HCT116 (cell line): ENCODE measurements around the gene LAMC3. TPM values are rescaled to one million over a fixed set of nuclear protein-coding genes. Genes with fewer than 3 reads are reported as not detected.

ENCODE experiments used
- ATAC-seq: fragments of 200-7000 bp; cut with Tn5 transposase; 2 replicates; pipeline ENCODE4 v1.9.1; 2020; ENCODE audit warnings: mild to moderate bottlenecking, moderate library complexity
- BruUV-seq: library from RNA; stranded (reverse); fragments of 400-500 nt; replicated peaks from 2 replicates; lab custom pipeline; 2021; lab: Mats Ljungman, UMichigan
- CTCF ChIA-PET: fragments of 300-600 bp; sonication (Branson Sonifier 250); formaldehyde crosslinking; loops from one replicate; lab custom pipeline; 2021; ENCODE audit warnings: antibody characterized with exemption; lab: Charles Lee
- POLR2A ChIA-PET: fragments of 300-600, 350-600 bp; sonication (Branson Sonifier 250); formaldehyde crosslinking; loops from one replicate; lab custom pipeline; 2021; ENCODE audit warnings: antibody characterized with exemption; lab: Charles Lee
- RAD21 ChIA-PET, 2 experiments: fragments of 300-600 bp; sonication (Branson Sonifier 250); formaldehyde crosslinking; loops; one replicate each; lab custom pipeline; 2023; ENCODE audit warnings: low total read pairs in 2 of 2; ENCODE audit not compliant: uncharacterized antibody in 2 of 2, unreplicated experiment in 2 of 2, low non-redundant PET in 1 of 2; lab: Charles Lee
- DNase-seq: peaks from one replicate; pipeline ENCODE4 v3.0.0-alpha.2; 2010; ENCODE audit warnings: low read depth, low spot score
- H2AFZ ChIP-seq: fragments of 200-600 bp; shearing (Covaris generic), sonication (generic); 2 replicates; pipeline ENCODE4 v1.6.1; 2017; ENCODE audit warnings: low read depth, mixed run types, mixed read lengths, antibody characterized with exemption, low read length; ENCODE audit not compliant: poor library complexity, severe bottlenecking
- H3K27ac ChIP-seq: 2 replicates; pipeline ENCODE4 v1.5.1; 2012; ENCODE audit warnings: low read depth, low read length
- H3K27me3 ChIP-seq: fragments of 200-600 bp; sonication (generic); 2 replicates; pipeline ENCODE4 v1.6.1; 2016; ENCODE audit warnings: mixed run types, low read length, mixed read lengths; ENCODE audit not compliant: insufficient read depth
- H3K36me3 ChIP-seq, 2 experiments: fragments of 200-500 bp in 1 of 2; fragments of 200-600 bp in 1 of 2; sonication (Bioruptor generic) in 1 of 2; sonication (generic) in 1 of 2; 2 replicates each; pipeline versions ENCODE4 v1.5.1 to v1.6.1; 2014 to 2016; ENCODE audit warnings: low read length in 2 of 2, inconsistent platforms in 1 of 2, mixed read lengths in 1 of 2, mixed run types in 1 of 2; ENCODE audit not compliant: insufficient read depth in 2 of 2, control insufficient read depth in 1 of 2
- H3K4me1 ChIP-seq, 2 experiments: fragments of 200-600 bp in 1 of 2; sonication (generic) in 1 of 2; 2 replicates each; pipeline versions ENCODE4 v1.5.1 to v1.6.1; 2012 to 2017; ENCODE audit warnings: low read length in 2 of 2, inconsistent platforms in 1 of 2, mild to moderate bottlenecking in 1 of 2, mixed read lengths in 1 of 2, mixed run types in 1 of 2, moderate library complexity in 1 of 2; ENCODE audit not compliant: insufficient read depth in 2 of 2, control insufficient read depth in 1 of 2
- H3K4me2 ChIP-seq: fragments of 200-600 bp; sonication (generic); 2 replicates; pipeline ENCODE4 v1.6.1; 2017; ENCODE audit warnings: mixed run types, low read length, mixed read lengths
- H3K4me3 ChIP-seq, 2 experiments: fragments of 200-600 bp in 1 of 2; sonication (generic) in 1 of 2; replicated peaks in 1 of 2; 2 replicates each; pipeline ENCODE4 v1.5.1; 2011 to 2016; ENCODE audit warnings: low read length in 2 of 2, control low read depth in 1 of 2, low read depth in 1 of 2, mild to moderate bottlenecking in 1 of 2, mixed read lengths in 1 of 2, mixed run types in 1 of 2
- H3K79me2 ChIP-seq: fragments of 200-600 bp; sonication (generic); 2 replicates; pipeline ENCODE4 v1.6.1; 2017; ENCODE audit warnings: mild to moderate bottlenecking, mixed run types, low read length, moderate library complexity, mixed read lengths; ENCODE audit not compliant: insufficient read depth
- H3K9ac ChIP-seq: fragments of 200-600 bp; sonication (generic); 2 replicates; pipeline ENCODE4 v1.6.1; 2016; ENCODE audit warnings: low read length, mixed read lengths
- H3K9me2 ChIP-seq: fragments of 200-600 bp; sonication (generic), shearing (Covaris generic); 2 replicates; pipeline ENCODE4 v1.6.1; 2017; ENCODE audit warnings: mixed run types, mild to moderate bottlenecking, moderate library complexity; ENCODE audit not compliant: insufficient read depth
- H3K9me3 ChIP-seq, 2 experiments: fragments of 200-500 bp in 1 of 2; fragments of 200-600 bp in 1 of 2; sonication (Bioruptor generic) in 1 of 2; sonication (generic) in 1 of 2; 2 replicates each; pipeline ENCODE4 v1.6.1; 2014 to 2017; ENCODE audit warnings: low read length in 2 of 2, mixed read lengths in 2 of 2, inconsistent platforms in 1 of 2, low read depth in 1 of 2, mild to moderate bottlenecking in 1 of 2, mixed run types in 1 of 2, moderate library complexity in 1 of 2; ENCODE audit not compliant: control insufficient read depth in 1 of 2, insufficient read depth in 1 of 2
- H4K20me1 ChIP-seq: fragments of 200-600 bp; sonication (generic), shearing (Covaris generic); 2 replicates; pipeline ENCODE4 v1.6.1; 2017; ENCODE audit warnings: mixed run types, mild to moderate bottlenecking, moderate library complexity; ENCODE audit not compliant: insufficient read depth
- ATF3 ChIP-seq: IDR thresholded peaks from 2 replicates; pipeline ENCODE4 v1.6.1; 2012
- CBX3 ChIP-seq: IDR thresholded peaks from 2 replicates; pipeline ENCODE4 v1.6.1; 2012; ENCODE audit warnings: low read depth
- CEBPB ChIP-seq: IDR thresholded peaks from 2 replicates; pipeline ENCODE4 v1.6.1; 2012; ENCODE audit warnings: low read depth
- EGR1 ChIP-seq: IDR thresholded peaks from 2 replicates; pipeline ENCODE4 v1.6.1; 2012; ENCODE audit warnings: low read depth
- ELF1 ChIP-seq: IDR thresholded peaks from 2 replicates; pipeline ENCODE4 v1.6.1; 2012; ENCODE audit warnings: low read depth, borderline replicate concordance
- EZH2 ChIP-seq: fragments of 200-600 bp; sonication (generic); IDR thresholded peaks from 2 replicates; pipeline ENCODE4 v1.6.1; 2017; ENCODE audit warnings: antibody characterized with exemption, mixed run types
- EZH2phosphoT487 ChIP-seq: fragments of 200-600 bp; IDR thresholded peaks from 2 replicates; pipeline ENCODE4 v1.6.1; 2018; ENCODE audit warnings: antibody characterized with exemption, borderline replicate concordance
- FOSL1 ChIP-seq: IDR thresholded peaks from 2 replicates; pipeline ENCODE4 v1.6.1; 2012; ENCODE audit warnings: low read depth
- JUND ChIP-seq: IDR thresholded peaks from 2 replicates; pipeline ENCODE4 v1.6.1; 2012
- POLR2A ChIP-seq: IDR thresholded peaks from 2 replicates; pipeline ENCODE4 v1.7.0; 2011; ENCODE audit warnings: borderline replicate concordance; ENCODE audit not compliant: insufficient read depth, insufficient read length; ENCODE audit errors: extremely low read depth
- POLR2AphosphoS5 ChIP-seq: IDR thresholded peaks from 2 replicates; pipeline ENCODE4 v1.6.1; 2011; ENCODE audit warnings: mild to moderate bottlenecking, low read depth, low read length, moderate library complexity
- RAD21 ChIP-seq: IDR thresholded peaks from 2 replicates; pipeline ENCODE4 v1.6.1; 2012; ENCODE audit warnings: low read depth, mild to moderate bottlenecking
- SIN3A ChIP-seq: IDR thresholded peaks from 2 replicates; pipeline ENCODE4 v1.6.1; 2012; ENCODE audit warnings: low read depth
- SP1 ChIP-seq: IDR thresholded peaks from 2 replicates; pipeline ENCODE4 v1.6.1; 2012; ENCODE audit warnings: low read depth
- SRF ChIP-seq: IDR thresholded peaks from 2 replicates; pipeline ENCODE4 v1.6.1; 2012; ENCODE audit warnings: low read depth
- TCF7L2 ChIP-seq: IDR thresholded peaks from 2 replicates; pipeline ENCODE4 v1.7.0; 2011; ENCODE audit warnings: borderline replicate concordance, inconsistent platforms; ENCODE audit not compliant: insufficient read depth, insufficient read length; ENCODE audit errors: extremely low read depth
- ZBTB33 ChIP-seq: IDR thresholded peaks from 2 replicates; pipeline ENCODE4 v1.6.1; 2011; ENCODE audit warnings: mild to moderate bottlenecking, low read length, moderate library complexity; ENCODE audit not compliant: insufficient replicate concordance; ENCODE audit errors: extremely low read depth
- ZNF274 ChIP-seq: fragments of 200-500 bp; sonication (Bioruptor generic); IDR thresholded peaks from 2 replicates; pipeline ENCODE4 v1.6.1; 2014; ENCODE audit warnings: mild to moderate bottlenecking, low read depth, low read length, inconsistent platforms
- intact Hi-C: fragments of 100-400 bp; cut with micrococcal nuclease; formaldehyde crosslinking; loops from 2 replicates; pipeline ENCODE4 v1.10.0; 2022
- total RNA-seq: library from RNA; stranded (reverse); gene quantifications from one replicate; pipeline ENCODE4 v1.2.1, GENCODE V29; 2021; ENCODE audit not compliant: unreplicated experiment

LAMC3 gene
- total RNA-seq, 1 experiment from 2014 or later: 7.7 TPM

- Histone ChIP-seq H3K27me3 (peaks cover 3% of the 10 kb centered on the region; the same call in 1 of the 2 replicates), H3K27ac (no peak overlapping the region), H3K4me3 (no peak overlapping the region), H3K4me1 (no peaks in the 10 kb centered on the region), H3K36me3 (no peaks in the 10 kb centered on the region), H3K9me2 (no peaks in the 10 kb centered on the region), H3K9ac (no peak overlapping the region), H3K4me2 (no peak overlapping the region), H4K20me1 (no peaks in the 10 kb centered on the region), H2AFZ (no peak overlapping the region), H3K79me2 (no peaks in the 10 kb centered on the region), H3K9me3 (no peaks in the 10 kb centered on the region)
- intact Hi-C loops: no loop called here
- ChIA-PET POLR2A (no interaction called here), CTCF (interaction anchor here (1.0 kb wide), 1 partner anchor 24 kb away, joined by 3 read pairs; no protein-coding TSS in a partner anchor), RAD21 (no interaction called here)
- ATAC-seq (no peak), DNase-seq (no peak)
- no TSS peak for BruUV-seq
- no peak for TF ChIP-seq ZNF274
- no peak for TF ChIP-seq POLR2AphosphoS5
These were observed 35.2 kb upstream of the LAMC3 start for GRCh38 chr9:130973686-130974281.

GRCh38 chr9:130974697-130975096 lies 34.3 kb upstream of the LAMC3 start:
- ATAC-seq: no peak
- ChIA-PET RAD21 (no interaction called here), POLR2A (no interaction called here), CTCF (interaction anchor here (1.0 kb wide), 1 partner anchor 24 kb away, joined by 3 read pairs; no protein-coding TSS in a partner anchor)
- Histone ChIP-seq H3K79me2 (no peaks in the 10 kb centered on the region), H3K9me2 (no peaks in the 10 kb centered on the region), H3K4me2 (no peak overlapping the region), H3K4me3 (no peak overlapping the region), H3K9ac (no peak overlapping the region), H3K9me3 (no peaks in the 10 kb centered on the region), H2AFZ (no peak overlapping the region), H4K20me1 (no peaks in the 10 kb centered on the region), H3K27ac (no peak overlapping the region)
- intact Hi-C loops: no loop called here
- BruUV-seq: no TSS peak
- TF ChIP-seq TCF7L2 (no peak), EGR1 (no peak), JUND (no peak), EZH2phosphoT487 (no peak), FOSL1 (no peak), SRF (no peak), RAD21 (no peak), EZH2 (no peak), CEBPB (no peak), POLR2A (no peak), ELF1 (no peak), POLR2AphosphoS5 (no peak), ATF3 (no peak), CBX3 (no peak), ZBTB33 (no peak), SIN3A (no peak), SP1 (no peak), ZNF274 (no peak)
- TF ChIP-seq, all 23 proteins: peak for 0
- Histone ChIP-seq H3K27me3 (peaks cover 3% of the 10 kb centered on the region; the same call in 1 of the 2 replicates), H3K36me3 (no peaks in the 10 kb centered on the region), H3K4me1 (no peaks in the 10 kb centered on the region)
- no peak for DNase-seq
